Smooth muscle cell of the brain vasculature (primary cell): Measurements from ENCODE around the gene ERP29.
"Not testable (repeated sequence)": the region's sequence is repeated elsewhere in the genome, so short reads cannot be mapped to it uniquely, and the experiment has no call there.

Source experiments
- DNase-seq: peaks from one replicate; pipeline ENCODE4 v3.0.0-alpha.2; 2012; ENCODE audit warnings: low read depth, low spot score

ERP29 gene

GRCh38 chr12:112001576-112001975 lies 11.7 kb upstream of the ERP29 start:
- no peak for DNase-seq

GRCh38 chr12:112004041-112004440 lies 9.2 kb upstream of the ERP29 start:
- DNase-seq = no peak

GRCh38 chr12:112005419-112006395 lies 7.5 kb upstream of the ERP29 start:
- no peak for DNase-seq

- DNase-seq = no peak
Measured at GRCh38 chr12:112007945-112008344, 5.3 kb upstream of the ERP29 start.

- DNase-seq = no peak
Measured at GRCh38 chr12:112008918-112009317, 4.3 kb upstream of the ERP29 start.

- not testable (repeated sequence) for DNase-seq
Measured at GRCh38 chr12:112009596-112009995, 3.6 kb upstream of the ERP29 start.

- no peak for DNase-seq
Measured at GRCh38 chr12:112010415-112011344, 2.5 kb upstream of the ERP29 start.

GRCh38 chr12:112011685-112012084 lies 1.5 kb upstream of the ERP29 start:
- DNase-seq = no peak

- peak; percentile 29 for DNase-seq
Measured at GRCh38 chr12:112013601-112014402, 576 bp downstream of the ERP29 start.

- DNase-seq = no peak
Measured at GRCh38 chr12:112015938-112016337, 2.7 kb downstream of the ERP29 start.

GRCh38 chr12:112017041-112017440 lies 3.8 kb downstream of the ERP29 start:
- DNase-seq = no peak

- DNase-seq = no peak
Measured at GRCh38 chr12:112018571-112019237, 5.5 kb downstream of the ERP29 start.

- DNase-seq = no peak
Measured at GRCh38 chr12:112020947-112021457, 7.8 kb downstream of the ERP29 start.

- DNase-seq = no peak
Measured at GRCh38 chr12:112022241-112023016, 9.2 kb downstream of the ERP29 start.

- DNase-seq = no peak
Measured at GRCh38 chr12:112023759-112024396, 10.7 kb downstream of the ERP29 start.

- DNase-seq = no peak
Measured at GRCh38 chr12:112025808-112026375, 12.7 kb downstream of the ERP29 start.

- no peak for DNase-seq
Measured at GRCh38 chr12:112029301-112029700, 16.1 kb downstream of the ERP29 start.

- DNase-seq = no peak
Measured at GRCh38 chr12:112031472-112031871, 18.2 kb downstream of the ERP29 start.

- no peak for DNase-seq
Measured at GRCh38 chr12:112032292-112032691, 19.1 kb downstream of the ERP29 start.
